ENCODE measurements around the gene ADGRG6. TPM values are rescaled to one million over a fixed set of nuclear protein-coding genes. Genes with fewer than 3 reads are reported as not detected.

ADGRG6 gene
- total RNA-seq, 1 experiment from 2014 or later: 30.3 TPM

DNA sequence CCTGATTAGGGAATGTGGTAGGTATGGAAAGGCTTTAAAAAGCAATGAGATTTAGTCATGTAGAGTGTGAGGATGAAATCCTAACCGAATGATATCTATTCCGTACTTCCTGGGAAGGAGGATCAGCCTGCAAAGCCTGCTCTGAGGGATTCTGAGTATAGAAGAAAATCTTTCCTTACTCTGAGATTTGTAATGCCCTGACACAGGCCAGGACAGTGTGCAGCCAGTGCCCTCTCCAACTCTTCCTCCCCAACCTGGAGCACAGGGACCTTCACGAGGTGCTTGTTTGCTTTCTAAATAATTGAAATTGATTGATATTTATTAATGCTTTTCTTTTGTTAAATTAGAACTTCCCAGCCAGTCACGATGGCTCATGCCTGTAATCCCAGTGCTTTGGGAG, 131.6 kb downstream of the ADGRG6 start:
- Histone ChIP-seq H4K20me1 (ENCODE audit: insufficient read depth) (no peaks in the 10 kb centered on the region), H3K4me2 (no peak overlapping the region), H3K36me3 (ENCODE audit: low read depth) (no peaks in the 10 kb centered on the region), H3K79me2 (ENCODE audit: low read depth) (no peaks in the 10 kb centered on the region), H3K4me1 (replicated peaks; ENCODE audit: insufficient read depth) (no peaks in the 10 kb centered on the region), H3K4me3 (no peak overlapping the region), H3K9me3 (ENCODE audit: insufficient read depth, low read depth) (0 out of 2 replicates have a peak, but pooled peaks cover 1% of the 10 kb centered on the region), H2AFZ (no peak overlapping the region), H3K27me3 (ENCODE audit: insufficient read depth, low read depth) (no peaks in the 10 kb centered on the region), H3F3A (ENCODE audit: insufficient read depth, low read depth) (no peaks in the 10 kb centered on the region), H3K27ac (no peak overlapping the region), H3K9me2 (ENCODE audit: insufficient read depth) (no peaks in the 10 kb centered on the region)
- ChIA-PET CTCF (no interaction called here), POLR2A (ENCODE audit: unreplicated experiment) (no interaction called here)
- no peak for DNase-seq
- no TSS peak for BruUV-seq (replicated peaks)
- TF ChIP-seq EZH2 (IDR thresholded peaks at IDR 0.05; ENCODE audit: low read depth): no peak
- TF ChIP-seq, protein P1, sequence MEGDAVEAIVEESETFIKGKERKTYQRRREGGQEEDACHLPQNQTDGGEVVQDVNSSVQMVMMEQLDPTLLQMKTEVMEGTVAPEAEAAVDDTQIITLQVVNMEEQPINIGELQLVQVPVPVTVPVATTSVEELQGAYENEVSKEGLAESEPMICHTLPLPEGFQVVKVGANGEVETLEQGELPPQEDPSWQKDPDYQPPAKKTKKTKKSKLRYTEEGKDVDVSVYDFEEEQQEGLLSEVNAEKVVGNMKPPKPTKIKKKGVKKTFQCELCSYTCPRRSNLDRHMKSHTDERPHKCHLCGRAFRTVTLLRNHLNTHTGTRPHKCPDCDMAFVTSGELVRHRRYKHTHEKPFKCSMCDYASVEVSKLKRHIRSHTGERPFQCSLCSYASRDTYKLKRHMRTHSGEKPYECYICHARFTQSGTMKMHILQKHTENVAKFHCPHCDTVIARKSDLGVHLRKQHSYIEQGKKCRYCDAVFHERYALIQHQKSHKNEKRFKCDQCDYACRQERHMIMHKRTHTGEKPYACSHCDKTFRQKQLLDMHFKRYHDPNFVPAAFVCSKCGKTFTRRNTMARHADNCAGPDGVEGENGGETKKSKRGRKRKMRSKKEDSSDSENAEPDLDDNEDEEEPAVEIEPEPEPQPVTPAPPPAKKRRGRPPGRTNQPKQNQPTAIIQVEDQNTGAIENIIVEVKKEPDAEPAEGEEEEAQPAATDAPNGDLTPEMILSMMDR (conservative IDR thresholded peaks at IDR 0.05): no peak
- intact Hi-C loops (cut with micrococcal nuclease; ENCODE audit: unreplicated experiment): no loop called here

DNA sequence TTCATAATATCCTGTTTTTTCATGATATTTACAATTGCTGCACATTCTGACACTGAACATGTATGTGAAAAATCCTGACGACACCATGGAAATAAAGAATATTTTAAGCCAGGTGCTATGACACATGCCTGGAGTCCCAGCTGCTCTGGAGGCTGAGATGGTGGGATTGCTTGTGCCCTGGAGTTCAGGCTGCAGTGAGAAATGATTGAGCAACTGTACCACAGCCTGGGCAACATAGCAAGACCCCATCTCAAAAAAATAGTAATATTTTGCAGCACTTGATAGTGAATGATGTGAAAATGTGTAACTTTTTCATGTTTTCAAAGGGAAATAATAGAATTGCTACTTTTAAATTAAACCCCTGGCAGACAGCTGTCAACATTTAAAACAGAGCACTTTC, 137.1 kb downstream of the ADGRG6 start:
- H3K79me2 ChIP-seq (ENCODE audit: low read depth): no peaks in the 10 kb centered on the region
- H3K27ac ChIP-seq: no peak overlapping the region
- no peaks in the 10 kb centered on the region for H3K9me2 ChIP-seq (ENCODE audit: insufficient read depth)
- no TSS peak for BruUV-seq (replicated peaks)
- CTCF ChIA-PET: no interaction called here
- no peak overlapping the region for H2AFZ ChIP-seq
- DNase-seq: no peak
- no peak overlapping the region for H3K4me2 ChIP-seq
- no peaks in the 10 kb centered on the region for H3F3A ChIP-seq (ENCODE audit: insufficient read depth, low read depth)
- intact Hi-C loops (cut with micrococcal nuclease; ENCODE audit: unreplicated experiment): no loop called here
- no peaks in the 10 kb centered on the region for H3K4me1 ChIP-seq (replicated peaks; ENCODE audit: insufficient read depth)
- no peaks in the 10 kb centered on the region for H3K27me3 ChIP-seq (ENCODE audit: insufficient read depth, low read depth)
- H3K4me3 ChIP-seq: no peak overlapping the region
- no peaks in the 10 kb centered on the region for H4K20me1 ChIP-seq (ENCODE audit: insufficient read depth)
- H3K36me3 ChIP-seq (ENCODE audit: low read depth): no peaks in the 10 kb centered on the region
- TF ChIP-seq EZH2 (IDR thresholded peaks at IDR 0.05; ENCODE audit: low read depth): no peak
- TF ChIP-seq, protein P1 (conservative IDR thresholded peaks at IDR 0.05): no peak
- POLR2A ChIA-PET (ENCODE audit: unreplicated experiment): no interaction called here
- H3K9me3 ChIP-seq (ENCODE audit: insufficient read depth, low read depth): no peaks in the 10 kb centered on the region

DNA sequence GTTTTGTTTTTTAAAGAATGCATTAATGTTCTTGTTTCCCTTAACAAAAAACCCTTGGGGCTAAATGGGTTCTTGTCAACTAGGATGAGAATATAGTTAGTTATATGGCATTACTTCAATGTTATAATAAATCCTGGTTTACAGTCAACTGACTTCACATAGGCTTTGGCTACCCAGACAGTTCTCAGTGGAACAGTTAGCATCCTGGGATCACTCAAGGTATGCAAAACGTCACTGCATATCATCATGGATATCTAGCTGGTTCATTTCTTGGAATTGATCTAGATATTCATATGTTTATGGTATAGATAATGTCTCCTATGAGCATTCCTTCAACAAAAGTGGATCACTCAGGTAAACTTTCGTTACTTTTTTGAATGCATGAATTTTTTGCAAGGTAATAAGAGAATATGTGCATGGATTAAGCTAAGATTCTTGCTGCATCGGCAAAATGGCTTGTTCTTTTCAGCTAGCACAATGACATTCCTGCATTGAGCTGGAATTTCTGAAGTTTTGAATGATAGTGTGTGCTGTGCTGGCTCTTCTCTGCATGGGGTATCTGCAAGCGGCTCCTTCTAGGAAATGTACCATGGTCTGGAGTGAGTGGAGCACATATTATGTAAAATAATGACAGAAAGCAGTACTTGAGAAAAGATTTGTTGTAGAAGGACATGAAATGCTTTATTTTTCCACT, 138.9 kb downstream of the ADGRG6 start:
- no peak overlapping the region for H3K4me3 ChIP-seq
- H3F3A ChIP-seq (ENCODE audit: insufficient read depth, low read depth): no peaks in the 10 kb centered on the region
- ChIA-PET CTCF (no interaction called here), POLR2A (ENCODE audit: unreplicated experiment) (no interaction called here)
- no peaks in the 10 kb centered on the region for H3K36me3 ChIP-seq (ENCODE audit: low read depth)
- TF ChIP-seq, protein P1 (conservative IDR thresholded peaks at IDR 0.05): no peak
- no peak for TF ChIP-seq EZH2 (IDR thresholded peaks at IDR 0.05; ENCODE audit: low read depth)
- H3K9me2 ChIP-seq (ENCODE audit: insufficient read depth): no peaks in the 10 kb centered on the region
- no peaks in the 10 kb centered on the region for H4K20me1 ChIP-seq (ENCODE audit: insufficient read depth)
- H3K4me1 ChIP-seq (replicated peaks; ENCODE audit: insufficient read depth): no peaks in the 10 kb centered on the region
- no peaks in the 10 kb centered on the region for H3K79me2 ChIP-seq (ENCODE audit: low read depth)
- no TSS peak for BruUV-seq (replicated peaks)
- no peaks in the 10 kb centered on the region for H3K9me3 ChIP-seq (ENCODE audit: insufficient read depth, low read depth)
- no peak overlapping the region for H3K27ac ChIP-seq
- intact Hi-C loops (cut with micrococcal nuclease; ENCODE audit: unreplicated experiment): no loop called here
- no peak overlapping the region for H2AFZ ChIP-seq
- H3K4me2 ChIP-seq: no peak overlapping the region
- no peak for DNase-seq
- no peaks in the 10 kb centered on the region for H3K27me3 ChIP-seq (ENCODE audit: insufficient read depth, low read depth)
